SIG-M5 (cell line): Measurements from ENCODE around the gene DOCK4.

Experiments used
- DNase-seq: peaks from one replicate; lab custom pipeline; 2025; lab: John Stamatoyannopoulos, UW

Gene DOCK4

GRCh38 chr7:112074464-112074863 is 131.7 kb downstream of the DOCK4 start:
- DNase-seq = no peak

DNA sequence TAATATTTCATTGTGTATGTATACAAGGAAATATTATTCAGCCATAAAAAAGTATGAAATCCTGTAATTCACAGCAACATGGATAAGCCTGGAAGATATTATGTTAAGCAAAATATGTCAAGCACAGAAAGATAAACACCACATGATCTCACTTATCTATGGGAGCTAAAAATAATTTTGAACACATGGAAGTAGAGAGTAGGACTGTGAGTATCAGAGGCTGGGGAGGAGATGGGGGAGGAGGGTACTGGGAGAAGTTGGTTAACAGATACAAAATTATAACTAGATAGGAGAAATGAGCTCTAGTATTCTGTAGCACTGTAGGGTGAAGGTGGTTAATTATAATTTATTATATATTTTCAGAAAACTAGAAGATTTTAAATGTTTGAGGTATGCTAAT is 132.7 kb downstream of the DOCK4 start:
- DNase-seq = no peak

GRCh38 chr7:112072541-112073245 is 133.5 kb downstream of the DOCK4 start:
- DNase-seq = no peak

DNA sequence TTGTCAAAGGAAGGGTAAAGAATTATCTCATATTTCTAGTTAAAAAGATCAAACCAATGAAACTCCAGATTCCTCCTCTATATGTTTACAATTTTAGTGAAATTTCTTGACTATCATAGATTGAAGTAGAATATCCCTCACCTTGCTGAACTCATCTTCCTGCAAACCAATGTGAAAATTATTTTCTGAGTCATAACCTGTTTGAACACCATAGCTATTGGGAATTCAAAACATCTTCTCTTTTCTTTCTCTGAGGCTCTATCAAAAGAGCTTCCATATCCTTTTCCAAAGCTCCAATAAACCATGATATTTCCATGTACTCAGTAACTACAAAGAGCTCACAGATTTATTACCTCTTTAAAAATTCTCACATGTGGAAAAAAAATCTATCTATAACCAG is 134.3 kb downstream of the DOCK4 start:
- DNase-seq = no peak

DNA sequence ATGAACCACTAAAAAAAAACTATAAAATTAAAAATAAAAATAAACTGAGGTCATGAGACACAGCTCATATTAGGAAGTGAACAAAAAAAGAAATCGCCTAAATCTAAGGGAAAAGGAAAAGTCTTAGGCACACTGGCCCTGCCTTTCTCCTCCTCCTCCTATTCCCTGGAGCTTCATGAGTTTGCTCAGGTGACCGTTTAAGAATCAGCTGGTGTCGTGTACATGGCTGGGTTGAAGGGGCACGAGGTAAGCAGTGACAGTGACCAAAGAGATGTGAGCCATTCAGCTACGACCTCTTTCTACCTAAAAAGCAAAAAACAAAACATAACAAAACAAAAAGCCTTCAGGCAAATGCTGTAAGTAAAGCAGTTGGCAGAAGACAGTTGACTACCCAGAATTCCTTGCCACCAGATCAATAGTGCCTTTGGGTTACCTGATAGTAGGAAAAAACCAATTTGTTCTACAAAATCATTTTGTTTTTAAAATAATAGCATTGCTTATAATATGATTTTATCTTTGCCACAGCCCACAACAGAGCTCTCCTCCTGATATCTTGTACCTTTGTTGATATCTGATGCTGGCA is 135.4 kb downstream of the DOCK4 start:
- DNase-seq = no peak

DNA sequence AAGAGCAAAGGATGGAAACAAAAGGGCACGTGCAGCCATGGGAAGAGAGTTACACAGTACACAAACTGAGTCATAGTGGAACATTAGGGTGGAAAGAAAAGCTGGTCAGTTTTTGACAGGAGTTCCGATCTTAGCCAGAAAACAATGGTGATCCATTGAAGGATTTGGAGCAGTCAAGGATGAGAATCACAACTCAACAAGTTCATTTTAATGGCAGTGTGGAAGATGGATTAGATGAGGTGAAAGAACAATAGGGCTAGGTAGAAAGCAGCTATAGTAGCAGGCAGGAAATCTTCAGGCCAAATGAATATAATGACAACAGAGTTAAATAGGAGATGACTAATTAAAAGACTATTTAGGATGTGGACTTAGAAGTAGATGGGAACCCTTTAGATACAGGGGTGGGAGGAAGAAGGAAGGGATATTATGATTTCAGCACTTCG is 136.3 kb downstream of the DOCK4 start:
- DNase-seq = no peak

- no peak for DNase-seq
Observed at GRCh38 chr7:112068967-112069366, 137.2 kb downstream of the DOCK4 start.

DNA sequence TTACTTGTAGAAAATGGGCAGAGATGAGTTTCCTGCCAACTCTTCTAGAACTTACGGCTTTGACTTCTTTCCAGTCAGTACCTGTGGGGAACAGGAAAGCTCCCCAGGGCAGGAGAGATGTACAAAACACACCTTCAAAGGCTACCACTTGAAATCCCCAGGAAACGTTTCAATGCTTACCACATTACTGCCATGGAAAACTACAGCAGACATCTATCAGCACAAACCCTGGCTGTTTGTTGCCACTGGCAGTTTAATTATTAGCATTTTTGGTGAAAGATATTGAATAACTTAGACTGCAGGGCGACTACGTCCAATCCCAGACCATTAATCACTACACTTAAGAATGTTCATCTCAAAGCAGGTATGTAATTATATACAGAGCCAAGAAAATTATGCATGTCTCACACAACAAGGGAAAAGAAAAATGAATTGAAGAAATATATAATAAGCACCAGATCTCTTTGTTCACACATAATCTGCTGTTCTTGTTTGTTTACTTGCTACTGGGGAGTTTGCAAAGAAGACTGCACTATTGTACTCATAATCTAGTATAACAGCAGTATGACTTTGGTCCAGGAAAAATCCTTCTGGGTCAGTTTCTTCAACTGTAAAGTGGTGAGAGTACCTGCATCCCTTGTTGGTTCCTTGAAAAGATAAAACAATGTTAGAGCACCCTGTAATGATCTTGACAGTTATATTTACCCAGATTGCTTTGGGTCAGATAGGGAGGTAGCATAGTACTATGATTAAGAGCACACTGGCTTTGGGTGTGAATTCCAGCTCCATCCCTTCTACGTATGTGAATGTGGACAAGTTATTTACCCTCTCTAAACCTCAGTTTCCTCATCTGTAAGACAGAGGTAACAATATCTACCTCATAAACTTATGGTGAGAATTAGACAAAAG is 138.3 kb downstream of the DOCK4 start:
- no peak for DNase-seq

- no peak for DNase-seq
Observed at GRCh38 chr7:112067200-112067599, 139.0 kb downstream of the DOCK4 start.

DNA sequence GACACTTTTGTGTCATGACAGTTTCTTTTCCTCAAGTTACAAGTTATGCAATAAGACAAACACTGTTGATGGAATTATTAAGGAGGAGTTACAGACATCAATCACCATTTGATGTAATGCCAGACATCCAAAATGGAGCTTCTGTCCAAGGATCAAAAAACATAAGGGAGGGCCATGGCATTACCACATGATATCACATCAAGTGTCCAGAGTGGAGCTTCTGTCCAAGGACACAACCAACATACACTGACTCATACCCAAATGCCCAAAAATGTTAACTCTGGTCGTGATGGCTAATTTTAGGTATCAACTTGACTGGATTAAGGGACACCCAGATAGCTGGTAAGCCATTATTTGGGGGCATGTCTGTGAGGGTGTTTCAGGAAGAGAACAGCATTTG is 140.4 kb downstream of the DOCK4 start:
- DNase-seq = no peak

DNA sequence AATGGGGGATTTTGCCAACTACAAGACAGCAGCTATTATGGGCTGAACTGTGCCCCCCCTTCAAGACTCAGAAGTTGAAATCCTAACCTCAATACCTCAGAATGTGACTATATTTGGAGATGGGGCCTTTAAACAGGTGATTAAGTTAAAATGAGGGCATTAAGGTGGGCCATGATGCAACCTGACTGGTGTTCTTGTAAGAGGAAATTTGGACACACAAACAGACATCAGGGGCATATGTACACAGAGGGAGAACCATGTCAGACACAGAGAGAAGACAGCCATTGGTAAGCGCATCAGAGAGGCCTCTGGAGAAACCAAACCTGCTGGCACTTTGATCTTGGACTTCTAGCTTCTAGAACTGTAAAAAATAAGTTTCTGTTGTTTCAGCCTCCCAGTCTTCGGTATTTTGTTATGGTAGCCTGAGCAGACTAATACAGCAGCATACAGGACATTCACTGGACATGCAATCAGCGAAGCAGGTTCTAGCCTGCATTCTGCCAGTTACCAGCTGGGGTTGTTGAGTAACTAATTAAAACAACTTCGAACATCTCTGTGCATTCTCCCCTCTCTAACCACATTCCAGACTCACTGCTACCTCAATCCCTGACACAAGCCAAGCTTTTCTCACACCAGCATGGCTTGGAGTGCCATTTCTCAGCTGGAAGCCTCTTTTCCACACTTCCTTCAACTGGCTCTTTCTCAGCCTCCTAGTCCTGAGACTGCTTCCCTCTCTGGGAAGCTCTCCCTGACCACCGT is 141.4 kb downstream of the DOCK4 start:
- no peak for DNase-seq

- no peak for DNase-seq
Observed at GRCh38 chr7:112063974-112064373, 142.2 kb downstream of the DOCK4 start.

DNA sequence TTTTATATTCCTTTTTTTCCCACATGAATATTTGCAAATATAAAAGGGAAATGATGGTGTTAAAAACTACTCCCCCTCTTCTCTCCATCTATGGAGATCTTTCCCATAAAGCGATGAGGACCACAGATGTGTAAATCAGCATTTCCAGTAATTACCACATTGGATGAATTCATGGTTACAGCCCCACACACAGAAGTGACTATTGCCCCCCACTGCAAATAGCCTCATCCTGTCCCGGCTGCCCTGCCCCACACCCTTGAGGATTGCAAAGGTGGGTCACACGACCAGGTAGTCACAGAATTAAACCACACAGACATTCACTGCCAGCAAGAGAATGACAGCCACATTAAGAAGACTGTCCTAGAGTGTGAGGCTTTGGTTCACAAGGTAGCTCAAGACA is 145.1 kb downstream of the DOCK4 start:
- no peak for DNase-seq

DNA sequence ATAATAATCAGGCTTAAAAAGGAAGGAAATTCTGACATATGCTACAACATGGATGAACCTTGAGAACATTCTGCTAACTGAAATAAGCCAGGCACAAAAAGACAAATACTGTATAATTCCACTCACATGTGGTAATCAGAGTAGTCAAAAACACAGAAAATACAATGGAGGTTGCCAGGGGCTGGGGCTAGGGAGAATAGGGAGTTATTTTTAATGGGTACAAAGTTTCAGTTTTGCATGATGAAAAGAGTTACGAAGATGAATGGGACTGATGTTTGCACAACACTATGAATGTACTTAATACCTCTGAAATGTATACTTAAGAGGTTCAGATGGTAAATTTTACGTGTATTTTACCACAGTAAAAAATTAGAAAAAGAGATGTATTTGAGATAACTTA is 145.6 kb downstream of the DOCK4 start:
- no peak for DNase-seq

DNA sequence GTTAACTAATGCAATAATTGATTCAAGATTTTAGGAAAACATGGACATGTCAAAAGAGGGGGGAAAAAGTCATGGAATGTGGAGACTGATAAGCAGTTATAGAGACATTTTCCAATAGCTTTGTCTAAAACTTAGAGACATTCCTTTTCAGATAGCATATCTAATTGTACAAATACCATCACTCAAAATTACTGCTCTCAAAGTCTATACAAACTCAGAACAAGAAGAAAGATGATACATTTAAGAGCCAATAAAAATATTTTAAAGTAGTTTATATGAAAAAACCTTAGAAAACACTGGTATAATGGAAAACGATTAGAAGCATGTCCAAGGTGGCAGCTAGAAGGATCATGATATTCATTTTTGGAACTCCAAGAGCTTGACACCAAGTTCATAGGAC is 146.5 kb downstream of the DOCK4 start:
- DNase-seq = no peak

DNA sequence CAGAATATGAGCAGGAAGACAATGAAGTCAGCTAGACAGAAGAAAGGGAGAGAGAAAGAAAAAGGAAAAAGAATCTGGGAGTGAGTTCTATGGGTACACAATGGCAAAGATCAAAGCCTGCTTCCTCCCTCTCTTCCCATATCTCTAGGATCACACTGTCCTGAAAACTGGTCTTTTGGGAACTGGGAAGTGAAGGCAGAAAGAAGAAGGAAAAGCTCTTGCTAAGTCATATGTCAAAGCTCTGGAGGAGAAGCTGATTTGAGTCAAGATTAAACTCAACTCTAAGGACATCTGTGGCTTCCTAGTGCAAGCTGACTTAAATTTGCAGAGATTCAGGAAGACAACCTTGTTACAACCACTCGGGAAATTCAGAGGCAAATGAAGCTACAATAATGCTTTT is 147.5 kb downstream of the DOCK4 start:
- DNase-seq = no peak

DNA sequence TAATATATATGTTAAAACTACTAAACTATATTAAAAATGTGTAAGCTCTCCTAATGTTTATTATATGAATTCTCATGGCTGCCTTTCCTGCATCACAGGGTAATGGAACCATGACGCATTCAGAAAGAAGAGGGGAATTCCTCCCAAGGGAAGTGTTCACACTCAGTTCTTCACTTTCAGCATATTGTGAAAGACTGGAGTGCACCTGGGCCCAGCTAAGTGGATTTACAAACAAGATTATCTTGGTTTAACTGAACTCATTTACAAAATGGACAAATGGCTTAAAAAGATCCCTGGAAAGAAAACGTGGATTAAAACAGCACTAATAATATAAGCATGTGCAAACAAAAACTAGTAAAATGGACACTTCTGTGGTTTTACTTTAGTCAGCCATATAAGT is 149.8 kb downstream of the DOCK4 start:
- no peak for DNase-seq

DNA sequence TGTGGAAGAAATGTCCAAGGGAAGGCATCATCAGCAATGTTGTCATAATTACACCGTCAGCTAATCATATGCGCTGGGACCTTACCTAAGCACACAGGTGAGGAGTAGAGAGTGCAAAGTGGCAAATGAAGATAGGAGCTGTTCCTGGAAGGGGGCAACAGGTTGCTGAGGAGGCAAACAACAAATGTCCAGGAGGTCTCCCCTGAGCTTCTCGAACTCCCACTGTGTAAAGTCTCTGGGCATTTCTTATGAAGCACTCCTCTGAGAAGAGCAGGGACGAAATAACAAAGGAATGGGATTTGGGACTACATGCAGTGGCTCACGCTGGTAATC is 152.5 kb downstream of the DOCK4 start:
- DNase-seq = no peak

GRCh38 chr7:112052993-112053736 is 153.0 kb downstream of the DOCK4 start:
- DNase-seq = no peak

DNA sequence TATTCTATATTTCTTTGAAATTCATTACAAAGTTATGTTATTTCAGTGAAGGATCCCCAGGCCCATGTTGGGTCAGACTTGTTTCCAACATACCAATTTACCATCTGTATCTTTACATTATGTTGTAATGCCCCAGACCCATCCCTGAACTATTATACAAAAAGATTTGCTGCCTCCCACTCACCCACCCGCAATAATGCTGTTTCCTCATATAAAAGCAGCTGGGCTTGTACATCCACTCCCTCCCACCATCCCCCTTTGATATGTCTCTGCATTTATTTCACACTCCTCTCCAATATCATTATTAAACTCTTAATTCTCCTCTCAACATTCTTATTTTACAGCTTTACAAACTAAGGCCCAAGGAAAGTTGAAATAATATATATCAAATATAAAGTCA is 153.7 kb downstream of the DOCK4 start:
- no peak for DNase-seq

DNA sequence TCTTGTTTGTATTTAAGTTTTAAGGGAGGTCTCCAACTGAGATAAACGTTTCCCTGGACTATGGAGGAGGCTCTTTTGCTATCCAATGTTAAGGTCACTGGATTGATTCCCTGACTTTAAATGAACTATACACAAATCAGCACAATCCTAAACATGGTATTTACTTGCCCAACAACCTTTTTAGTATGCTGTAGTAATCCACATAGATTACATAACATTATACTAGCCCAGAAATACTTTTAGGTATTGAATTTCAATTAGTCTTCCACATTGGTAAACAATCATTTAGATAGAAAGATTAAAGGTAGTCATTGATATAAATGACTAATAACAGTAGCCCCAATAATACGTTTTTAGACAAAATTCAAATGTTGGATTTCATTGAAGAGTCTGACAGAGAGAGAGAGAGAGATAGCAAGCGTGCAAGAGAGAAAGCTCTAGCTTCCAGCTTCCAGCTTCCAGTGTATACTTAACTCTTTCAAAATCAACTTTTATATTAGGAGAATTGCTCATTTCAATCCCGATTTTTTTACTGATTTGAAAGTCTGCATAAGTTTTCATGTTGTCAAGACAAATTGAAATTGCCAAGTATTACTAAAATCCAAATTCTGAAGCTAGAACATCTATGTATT is 155.8 kb downstream of the DOCK4 start:
- DNase-seq = no peak
